DND-41 (cell line): ENCODE measurements around the gene HSD17B10.

Experiments
- EZH2 ChIP-seq: IDR thresholded peaks from 3 replicates; pipeline ENCODE4 v1.6.1; 2012; ENCODE audit warnings: borderline replicate concordance, low read depth, mild to moderate bottlenecking, moderate library complexity, low read length, inconsistent platforms; ENCODE audit not compliant: severe bottlenecking
- TF ChIP-seq, protein P1 (sequence below): IDR thresholded peaks from 2 replicates; pipeline ENCODE4 v1.5.1; 2012; ENCODE audit warnings: borderline replicate concordance, low read length, moderate library complexity, mild to moderate bottlenecking; ENCODE audit not compliant: poor library complexity, severe bottlenecking; ENCODE audit errors: extremely low read depth

DNA sequence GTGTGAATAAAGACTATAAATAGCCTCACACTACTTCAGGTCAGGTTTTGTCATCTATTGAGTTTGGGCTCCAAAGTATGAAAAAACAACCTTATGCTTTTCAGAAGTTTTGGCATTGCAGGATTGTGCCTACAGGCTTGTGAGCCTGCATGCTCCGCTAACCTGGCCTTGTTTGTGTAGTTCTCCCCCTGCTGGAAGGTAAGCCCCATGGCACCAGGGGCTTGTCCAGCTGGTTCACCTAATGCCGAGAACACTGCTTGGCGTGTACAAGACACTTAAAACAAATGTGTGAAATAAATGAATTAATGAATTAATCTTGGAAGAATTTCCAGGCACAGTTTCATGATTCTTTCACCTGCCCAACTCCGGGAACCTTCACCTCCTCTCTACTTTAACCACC lies 1.8 kb upstream of the HSD17B10 start:
- TF ChIP-seq EZH2, result no peak
- TF ChIP-seq, protein P1, sequence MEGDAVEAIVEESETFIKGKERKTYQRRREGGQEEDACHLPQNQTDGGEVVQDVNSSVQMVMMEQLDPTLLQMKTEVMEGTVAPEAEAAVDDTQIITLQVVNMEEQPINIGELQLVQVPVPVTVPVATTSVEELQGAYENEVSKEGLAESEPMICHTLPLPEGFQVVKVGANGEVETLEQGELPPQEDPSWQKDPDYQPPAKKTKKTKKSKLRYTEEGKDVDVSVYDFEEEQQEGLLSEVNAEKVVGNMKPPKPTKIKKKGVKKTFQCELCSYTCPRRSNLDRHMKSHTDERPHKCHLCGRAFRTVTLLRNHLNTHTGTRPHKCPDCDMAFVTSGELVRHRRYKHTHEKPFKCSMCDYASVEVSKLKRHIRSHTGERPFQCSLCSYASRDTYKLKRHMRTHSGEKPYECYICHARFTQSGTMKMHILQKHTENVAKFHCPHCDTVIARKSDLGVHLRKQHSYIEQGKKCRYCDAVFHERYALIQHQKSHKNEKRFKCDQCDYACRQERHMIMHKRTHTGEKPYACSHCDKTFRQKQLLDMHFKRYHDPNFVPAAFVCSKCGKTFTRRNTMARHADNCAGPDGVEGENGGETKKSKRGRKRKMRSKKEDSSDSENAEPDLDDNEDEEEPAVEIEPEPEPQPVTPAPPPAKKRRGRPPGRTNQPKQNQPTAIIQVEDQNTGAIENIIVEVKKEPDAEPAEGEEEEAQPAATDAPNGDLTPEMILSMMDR, result peak; percentile 84
